NOMO-1 treated with dmso at 0.1 percent for 144 hours (cell line): ENCODE results near the gene TAF9B.
"Not testable (repeated sequence)": the region's sequence is repeated elsewhere in the genome, so short reads cannot be mapped to it uniquely, and the experiment has no call there.

Experiments
- DNase-seq: peaks from one replicate; lab custom pipeline; 2025; ENCODE audit not compliant: unreplicated experiment; lab: John Stamatoyannopoulos, UW

The TAF9B gene

GRCh38 chrX:78139160-78140123 lies at the start of gene TAF9B:
Gene TAF9B (minus strand): TSS chrX:78139650. CDS start chrX:78139611, 39 bp downstream.
- DNase-seq = peak; percentile 73

GRCh38 chrX:78182881-78183280 lies 43.4 kb upstream of the TAF9B start:
- DNase-seq = no peak

- no peak for DNase-seq
Measured at GRCh38 chrX:78181307-78181706, 41.9 kb upstream of the TAF9B start.

- no peak for DNase-seq
Measured at GRCh38 chrX:78168065-78168464, 28.6 kb upstream of the TAF9B start.

GRCh38 chrX:78165425-78165824 lies 26.0 kb upstream of the TAF9B start:
- DNase-seq = no peak

- not testable (repeated sequence) for DNase-seq
Measured at GRCh38 chrX:78163175-78163574, 23.7 kb upstream of the TAF9B start.

GRCh38 chrX:78160711-78161110 lies 21.3 kb upstream of the TAF9B start:
- DNase-seq = not testable (repeated sequence)

- not testable (repeated sequence) for DNase-seq
Measured at GRCh38 chrX:78157846-78158245, 18.4 kb upstream of the TAF9B start.

GRCh38 chrX:78157373-78157772 lies 17.9 kb upstream of the TAF9B start:
- DNase-seq = not testable (repeated sequence)

GRCh38 chrX:78147002-78147540 lies 7.6 kb upstream of the TAF9B start:
- not testable (repeated sequence) for DNase-seq

GRCh38 chrX:78140206-78140605 lies 756 bp upstream of the TAF9B start:
- DNase-seq = no peak

GRCh38 chrX:78133238-78133960 lies 6.1 kb downstream of the TAF9B start:
- DNase-seq = no peak

- DNase-seq = no peak
Measured at GRCh38 chrX:78131117-78131516, 8.3 kb downstream of the TAF9B start.

GRCh38 chrX:78130396-78130795 lies 9.1 kb downstream of the TAF9B start:
- DNase-seq = no peak

GRCh38 chrX:78129714-78130113 lies 9.7 kb downstream of the TAF9B start:
- DNase-seq = no peak

GRCh38 chrX:78125781-78126180 lies 13.7 kb downstream of the TAF9B start:
- DNase-seq = not testable (repeated sequence)

GRCh38 chrX:78125148-78125547 lies 14.3 kb downstream of the TAF9B start:
- no peak for DNase-seq

GRCh38 chrX:78124307-78124706 lies 15.1 kb downstream of the TAF9B start:
- DNase-seq = no peak

- DNase-seq = no peak
Measured at GRCh38 chrX:78123190-78123589, 16.3 kb downstream of the TAF9B start.

- no peak for DNase-seq
Measured at GRCh38 chrX:78119521-78120227, 19.8 kb downstream of the TAF9B start.

GRCh38 chrX:78118628-78119027 lies 20.8 kb downstream of the TAF9B start:
- DNase-seq = no peak
